H9 (cell line): ENCODE data around the gene CDH1. TPM values are rescaled to one million over a fixed set of nuclear protein-coding genes. Genes with fewer than 3 reads are reported as not detected.

ENCODE experiments used
- DNase-seq: peaks from one replicate; pipeline ENCODE4 v3.0.0-alpha.2; 2017
- H2AFZ ChIP-seq: one replicate; pipeline ENCODE4 v1.6.1; 2013; ENCODE audit warnings: mild to moderate bottlenecking, low read length, control low read depth, moderate library complexity
- H2AK5ac ChIP-seq: 2 replicates; pipeline ENCODE4 v1.6.1; 2013; ENCODE audit warnings: low read length, control low read depth, mixed read lengths; ENCODE audit not compliant: insufficient read length
- H2BK120ac ChIP-seq: one replicate; pipeline ENCODE4 v1.6.1; 2013; ENCODE audit warnings: low read depth, mild to moderate bottlenecking, low read length, control low read depth, inconsistent platforms; ENCODE audit not compliant: poor library complexity, severe bottlenecking
- H2BK12ac ChIP-seq: 2 replicates; pipeline ENCODE4 v1.6.1; 2013; ENCODE audit warnings: low read length, control low read depth, mixed read lengths, low read depth; ENCODE audit not compliant: insufficient read length
- H2BK15ac ChIP-seq: 2 replicates; pipeline ENCODE4 v1.6.1; 2013; ENCODE audit warnings: low read depth, low read length, control low read depth
- H2BK20ac ChIP-seq: one replicate; pipeline ENCODE4 v1.6.1; 2013; ENCODE audit warnings: low read depth, mild to moderate bottlenecking, low read length, control low read depth, inconsistent platforms; ENCODE audit not compliant: poor library complexity, severe bottlenecking
- H2BK5ac ChIP-seq: 2 replicates; pipeline ENCODE4 v1.6.1; 2013; ENCODE audit warnings: low read length, control low read depth, mixed read lengths; ENCODE audit not compliant: insufficient read length
- H3K14ac ChIP-seq: 2 replicates; pipeline ENCODE4 v1.6.1; 2013; ENCODE audit warnings: low read length, control low read depth; ENCODE audit not compliant: insufficient read depth
- H3K18ac ChIP-seq: 2 replicates; pipeline ENCODE4 v1.6.1; 2013; ENCODE audit warnings: low read depth, mild to moderate bottlenecking, mixed read lengths, low read length, control low read depth; ENCODE audit not compliant: insufficient read length
- H3K23ac ChIP-seq: 2 replicates; pipeline ENCODE4 v1.6.1; 2013; ENCODE audit warnings: low read length, control low read depth, mixed read lengths, low read depth; ENCODE audit not compliant: insufficient read length
- H3K23me2 ChIP-seq: 2 replicates; pipeline ENCODE4 v1.6.1; 2013; ENCODE audit warnings: low read depth, mild to moderate bottlenecking, mixed read lengths, low read length, control low read depth; ENCODE audit not compliant: insufficient read length, poor library complexity, severe bottlenecking
- H3K27ac ChIP-seq: 2 replicates; pipeline ENCODE4 v1.5.1; 2013; ENCODE audit warnings: low read length, control low read depth, mixed read lengths, low read depth; ENCODE audit not compliant: insufficient read length
- H3K27me3 ChIP-seq: 2 replicates; pipeline ENCODE4 v1.6.1; 2013; ENCODE audit warnings: low read length, control low read depth, inconsistent platforms; ENCODE audit not compliant: insufficient read depth
- H3K4ac ChIP-seq: 2 replicates; pipeline ENCODE4 v1.6.1; 2013; ENCODE audit warnings: low read depth, mild to moderate bottlenecking, control low read depth, inconsistent platforms, low read length, moderate library complexity
- H3K4me1 ChIP-seq: 2 replicates; pipeline ENCODE4 v1.6.1; 2013; ENCODE audit warnings: low read length, control low read depth, inconsistent platforms; ENCODE audit not compliant: insufficient read depth
- H3K4me2 ChIP-seq: 2 replicates; pipeline ENCODE4 v1.6.1; 2013; ENCODE audit warnings: low read length, control low read depth, mixed read lengths; ENCODE audit not compliant: insufficient read length, insufficient read depth
- H3K56ac ChIP-seq: 2 replicates; pipeline ENCODE4 v1.6.1; 2013; ENCODE audit warnings: low read depth, mild to moderate bottlenecking, mixed read lengths, low read length, control low read depth; ENCODE audit not compliant: insufficient read length
- H3K79me1 ChIP-seq: 2 replicates; pipeline ENCODE4 v1.6.1; 2013; ENCODE audit warnings: low read depth, mild to moderate bottlenecking, moderate library complexity, low read length, control low read depth, inconsistent platforms; ENCODE audit not compliant: insufficient read depth, poor library complexity, severe bottlenecking
- H3K79me2 ChIP-seq: 2 replicates; pipeline ENCODE4 v1.6.1; 2013; ENCODE audit warnings: low read length, control low read depth, inconsistent platforms; ENCODE audit not compliant: insufficient read depth
- H3K9ac ChIP-seq: 2 replicates; pipeline ENCODE4 v1.6.1; 2013; ENCODE audit warnings: low read length, control low read depth, mixed read lengths; ENCODE audit not compliant: insufficient read length; ENCODE audit errors: extremely low read depth
- H3K9me3 ChIP-seq: one replicate; pipeline ENCODE4 v1.6.1; 2013; ENCODE audit warnings: low read depth, low read length, inconsistent platforms; ENCODE audit not compliant: control insufficient read depth
- H3T11ph ChIP-seq: one replicate; pipeline ENCODE4 v1.6.1; 2013; ENCODE audit warnings: mild to moderate bottlenecking, low read length, control low read depth, inconsistent platforms
- H4K20me1 ChIP-seq: one replicate; pipeline ENCODE4 v1.6.1; 2013; ENCODE audit not compliant: control insufficient read depth, insufficient read length, insufficient read depth
- H4K5ac ChIP-seq: 2 replicates; pipeline ENCODE4 v1.6.1; 2013; ENCODE audit warnings: low read depth, mild to moderate bottlenecking, mixed read lengths, low read length, control low read depth; ENCODE audit not compliant: insufficient read length
- H4K8ac ChIP-seq: replicated peaks from 2 replicates; pipeline ENCODE4 v1.6.1; 2013; ENCODE audit warnings: low read length, control low read depth, mixed read lengths, low read depth; ENCODE audit not compliant: insufficient read length
- H4K91ac ChIP-seq: 2 replicates; pipeline ENCODE4 v1.6.1; 2013; ENCODE audit warnings: low read depth, mild to moderate bottlenecking, moderate library complexity, mixed read lengths, low read length, control low read depth; ENCODE audit not compliant: insufficient read length
- H3K27ac Mint-ChIP-seq, 3 experiments: 2 replicates in 2 of 3; 3 replicates in 1 of 3; pipeline ENCODE4 v1.8.0; 2020 to 2021; ENCODE audit warnings: mixed read lengths in 3 of 3, mild to moderate bottlenecking in 1 of 3, moderate library complexity in 1 of 3
- H3K27me3 Mint-ChIP-seq: 2 replicates; pipeline ENCODE4 v1.8.0; 2021; ENCODE audit warnings: low read depth, mild to moderate bottlenecking, moderate library complexity, mixed read lengths
- H3K36me3 Mint-ChIP-seq, 3 experiments: 2 replicates in 2 of 3; 3 replicates in 1 of 3; pipeline ENCODE4 v1.8.0; 2020 to 2021; ENCODE audit warnings: low read depth in 3 of 3, mixed read lengths in 3 of 3; ENCODE audit not compliant: insufficient read depth in 1 of 3
- H3K4me1 Mint-ChIP-seq, 2 experiments: 2 replicates each; pipeline ENCODE4 v1.8.0; 2020; ENCODE audit warnings: mixed read lengths in 2 of 2
- H3K4me3 Mint-ChIP-seq, 2 experiments: 2 replicates in 1 of 2; 3 replicates in 1 of 2; pipeline ENCODE4 v1.8.0; 2020 to 2021; ENCODE audit warnings: mild to moderate bottlenecking in 2 of 2, mixed read lengths in 2 of 2, moderate library complexity in 1 of 2
- H3K9me3 Mint-ChIP-seq, 2 experiments: 2 replicates in 1 of 2; 3 replicates in 1 of 2; pipeline ENCODE4 v1.8.0; 2020; ENCODE audit warnings: mild to moderate bottlenecking in 2 of 2, mixed read lengths in 2 of 2, moderate library complexity in 1 of 2
- WGBS: extraction: QIAGEN DNeasy Blood & Tissue Kit; methylation state at CpG from one replicate; pipeline ENCODE4 v1.1.7; 2013; ENCODE audit warnings: missing lambda C conversion rate, low lambda C conversion rate, mixed read lengths; ENCODE audit not compliant: insufficient read length; ENCODE audit errors: extremely low coverage; 5-methylcytosine and 5-hydroxymethylcytosine counted together
- total RNA-seq: library from RNA; stranded (reverse); gene quantifications from 2 replicates; pipeline ENCODE4 v1.2.1, GENCODE V29; 2021
- TF ChIP-seq, protein P1 (sequence below): fragments of 200-600 bp; sonication (generic); conservative IDR thresholded peaks from 3 replicates; pipeline ENCODE4 v1.8.0; 2021; ENCODE audit warnings: antibody characterized with exemption, mild to moderate bottlenecking

Gene CDH1
- total RNA-seq, 1 experiment from 2014 or later = 237 TPM

DNA sequence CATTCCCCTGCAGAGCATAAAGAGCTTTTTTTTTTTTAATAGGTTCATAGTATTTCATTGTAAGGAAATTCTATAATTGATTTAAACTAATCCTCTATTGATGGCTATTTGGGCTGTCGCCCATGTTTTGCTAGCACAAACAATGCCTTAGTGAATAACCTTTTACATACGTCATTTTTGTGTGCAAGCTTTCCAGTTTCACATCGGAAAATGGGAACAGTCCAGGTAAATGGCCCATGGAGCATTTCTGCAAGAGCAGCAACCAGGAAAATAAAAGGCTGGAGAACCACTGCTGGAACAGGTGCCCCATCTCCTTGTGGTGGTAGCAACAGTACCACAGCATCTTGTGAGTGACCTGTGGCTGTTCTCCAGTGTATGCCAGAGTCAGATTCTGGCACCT, 48.6 kb downstream of the CDH1 start:
- H3K27me3 ChIP-seq = no peaks in the 10 kb centered on the region
- H3K4me2 ChIP-seq = no peak overlapping the region
- H3K36me3 Mint-ChIP-seq = peaks cover 0 to 39% (median 37%) of the 10 kb centered on the region in 3 experiments; a peak in 6 of 7 replicates
- no peaks in the 10 kb centered on the region for H3K79me1 ChIP-seq
- no peaks in the 10 kb centered on the region for H3K9me3 ChIP-seq
- H3T11ph ChIP-seq = no peak overlapping the region
- H2BK20ac ChIP-seq = no peak overlapping the region
- no peak overlapping the region for H2BK5ac ChIP-seq
- no peak overlapping the region for H2AK5ac ChIP-seq
- H3K23me2 ChIP-seq = no peaks in the 10 kb centered on the region
- no peak overlapping the region for H3K9ac ChIP-seq
- no peak overlapping the region for H3K4ac ChIP-seq
- H3K27ac ChIP-seq = no peak overlapping the region
- H4K20me1 ChIP-seq = no peaks in the 10 kb centered on the region
- no peak overlapping the region for H2BK15ac ChIP-seq
- no peak overlapping the region for H4K5ac ChIP-seq
- H4K91ac ChIP-seq = no peak overlapping the region
- H2AFZ ChIP-seq = no peak overlapping the region
- no peaks in the 10 kb centered on the region for H3K9me3 Mint-ChIP-seq
- H3K18ac ChIP-seq = no peak overlapping the region
- no peak overlapping the region for H3K23ac ChIP-seq
- peaks cover 39 to 45% of the 10 kb centered on the region in 2 experiments for H3K4me1 Mint-ChIP-seq
- H3K27me3 Mint-ChIP-seq = no peaks in the 10 kb centered on the region
- no peak overlapping the region for H2BK12ac ChIP-seq
- peaks cover 3% of the 10 kb centered on the region; the same call in 1 of the 2 replicates for H3K4me1 ChIP-seq
- no peak for DNase-seq
- H3K14ac ChIP-seq = no peak overlapping the region
- H3K56ac ChIP-seq = no peak overlapping the region
- H3K4me3 Mint-ChIP-seq = no peak overlapping the region
- WGBS = no CpG with 5 or more reads among the region's 3 CpGs
- no peak overlapping the region for H2BK120ac ChIP-seq
- TF ChIP-seq, protein P1, sequence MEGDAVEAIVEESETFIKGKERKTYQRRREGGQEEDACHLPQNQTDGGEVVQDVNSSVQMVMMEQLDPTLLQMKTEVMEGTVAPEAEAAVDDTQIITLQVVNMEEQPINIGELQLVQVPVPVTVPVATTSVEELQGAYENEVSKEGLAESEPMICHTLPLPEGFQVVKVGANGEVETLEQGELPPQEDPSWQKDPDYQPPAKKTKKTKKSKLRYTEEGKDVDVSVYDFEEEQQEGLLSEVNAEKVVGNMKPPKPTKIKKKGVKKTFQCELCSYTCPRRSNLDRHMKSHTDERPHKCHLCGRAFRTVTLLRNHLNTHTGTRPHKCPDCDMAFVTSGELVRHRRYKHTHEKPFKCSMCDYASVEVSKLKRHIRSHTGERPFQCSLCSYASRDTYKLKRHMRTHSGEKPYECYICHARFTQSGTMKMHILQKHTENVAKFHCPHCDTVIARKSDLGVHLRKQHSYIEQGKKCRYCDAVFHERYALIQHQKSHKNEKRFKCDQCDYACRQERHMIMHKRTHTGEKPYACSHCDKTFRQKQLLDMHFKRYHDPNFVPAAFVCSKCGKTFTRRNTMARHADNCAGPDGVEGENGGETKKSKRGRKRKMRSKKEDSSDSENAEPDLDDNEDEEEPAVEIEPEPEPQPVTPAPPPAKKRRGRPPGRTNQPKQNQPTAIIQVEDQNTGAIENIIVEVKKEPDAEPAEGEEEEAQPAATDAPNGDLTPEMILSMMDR = no peak
- no peaks in the 10 kb centered on the region for H3K79me2 ChIP-seq
- no peak overlapping the region for H4K8ac ChIP-seq
- H3K27ac Mint-ChIP-seq = peak overlapping the region in 2 of 3 experiments; percentile 38 to 40; a peak in 1 of 7 replicates
